Smooth muscle cell (in vitro differentiated cells): ENCODE results near the gene TNP2. TPM values are rescaled to one million over a fixed set of nuclear protein-coding genes. Genes with fewer than 3 reads are reported as not detected.

ENCODE experiments used
- DNase-seq: peaks from one replicate; lab custom pipeline; 2025; ENCODE audit not compliant: unreplicated experiment; lab: John Stamatoyannopoulos, UW
- H2AFZ ChIP-seq: fragments of 200-600 bp; sonication (generic); 2 replicates; pipeline ENCODE4 v1.6.0; 2016; ENCODE audit warnings: antibody characterized with exemption, low read depth, mild to moderate bottlenecking
- H3F3A ChIP-seq: fragments of 200-600 bp; sonication (generic); 2 replicates; pipeline ENCODE4 v1.6.0; 2017; ENCODE audit warnings: antibody characterized with exemption, low read depth
- H3K27ac ChIP-seq: fragments of 200-600 bp; sonication (generic); 2 replicates; pipeline ENCODE4 v1.5.1; 2016; ENCODE audit warnings: low read depth, mild to moderate bottlenecking
- H3K27me3 ChIP-seq: fragments of 200-600 bp; sonication (generic); 2 replicates; pipeline ENCODE4 v1.6.1; 2016; ENCODE audit warnings: low read depth, mild to moderate bottlenecking
- H3K36me3 ChIP-seq: fragments of 200-600 bp; sonication (generic); 2 replicates; pipeline ENCODE4 v1.5.1; 2016; ENCODE audit warnings: low read depth
- H3K4me1 ChIP-seq: fragments of 200-600 bp; sonication (generic); 2 replicates; pipeline ENCODE4 v1.5.1; 2016; ENCODE audit warnings: low read depth
- H3K4me2 ChIP-seq: fragments of 200-600 bp; sonication (generic); 2 replicates; pipeline ENCODE4 v1.6.0; 2016; ENCODE audit warnings: mild to moderate bottlenecking
- H3K4me3 ChIP-seq: fragments of 200-600 bp; sonication (generic); 2 replicates; pipeline ENCODE4 v1.5.1; 2016; ENCODE audit warnings: mild to moderate bottlenecking
- H3K79me2 ChIP-seq: fragments of 200-600 bp; sonication (generic); 2 replicates; pipeline ENCODE4 v1.6.0; 2016; ENCODE audit warnings: low read depth, mild to moderate bottlenecking
- H3K9ac ChIP-seq: fragments of 200-600 bp; sonication (generic); 2 replicates; pipeline ENCODE4 v1.6.0; 2016; ENCODE audit warnings: low read depth
- H3K9me3 ChIP-seq: fragments of 200-600 bp; sonication (generic); replicated peaks from 2 replicates; pipeline ENCODE4 v1.5.1; 2016; ENCODE audit warnings: low read depth
- H4K20me1 ChIP-seq: fragments of 200-600 bp; sonication (generic); 2 replicates; pipeline ENCODE4 v1.6.0; 2016; ENCODE audit warnings: low read depth
- WGBS: methylation state at CpG from one replicate; pipeline ENCODE4 v1.1.7; 2016; ENCODE audit warnings: low lambda C conversion rate; 5-methylcytosine and 5-hydroxymethylcytosine counted together
- polyA plus RNA-seq: library from polyadenylated mRNA; unstranded; fragments of >200 nt; fragmentation: Nextera tagmentation; extraction: Ambion mirVana; gene quantifications from 2 replicates; pipeline ENCODE4 v1.2.1, GENCODE V29; 2016
- total RNA-seq: library from RNA; depleted of rRNA; stranded (reverse); fragments of >200 nt; gene quantifications from 2 replicates; pipeline ENCODE4 v1.2.3, GENCODE V29; 2014
- TF ChIP-seq, protein P1 (sequence below): fragments of 200-600 bp; sonication (generic); IDR thresholded peaks from 2 replicates; pipeline ENCODE4 v1.5.1; 2017; ENCODE audit warnings: borderline replicate concordance, mild to moderate bottlenecking, antibody characterized with exemption; ENCODE audit not compliant: insufficient read depth, poor library complexity, severe bottlenecking

TNP2 gene
- total and polyA plus RNA-seq, 2 experiments from 2014 or later, result not detected

GRCh38 chr16:11263737-11264136 is 5.4 kb downstream of the TNP2 start:
- Histone ChIP-seq H3K27ac (no peak overlapping the region), H4K20me1 (no peaks in the 10 kb centered on the region), H3K9me3 (no peaks in the 10 kb centered on the region), H3K27me3 (no peaks in the 10 kb centered on the region), H3K79me2 (no peaks in the 10 kb centered on the region), H3F3A (no peaks in the 10 kb centered on the region), H2AFZ (no peak overlapping the region), H3K4me3 (no peak overlapping the region), H3K4me1 (no peaks in the 10 kb centered on the region), H3K4me2 (no peak overlapping the region), H3K36me3 (no peaks in the 10 kb centered on the region), H3K9ac (no peak overlapping the region)
- no peak for DNase-seq
- TF ChIP-seq, protein P1, sequence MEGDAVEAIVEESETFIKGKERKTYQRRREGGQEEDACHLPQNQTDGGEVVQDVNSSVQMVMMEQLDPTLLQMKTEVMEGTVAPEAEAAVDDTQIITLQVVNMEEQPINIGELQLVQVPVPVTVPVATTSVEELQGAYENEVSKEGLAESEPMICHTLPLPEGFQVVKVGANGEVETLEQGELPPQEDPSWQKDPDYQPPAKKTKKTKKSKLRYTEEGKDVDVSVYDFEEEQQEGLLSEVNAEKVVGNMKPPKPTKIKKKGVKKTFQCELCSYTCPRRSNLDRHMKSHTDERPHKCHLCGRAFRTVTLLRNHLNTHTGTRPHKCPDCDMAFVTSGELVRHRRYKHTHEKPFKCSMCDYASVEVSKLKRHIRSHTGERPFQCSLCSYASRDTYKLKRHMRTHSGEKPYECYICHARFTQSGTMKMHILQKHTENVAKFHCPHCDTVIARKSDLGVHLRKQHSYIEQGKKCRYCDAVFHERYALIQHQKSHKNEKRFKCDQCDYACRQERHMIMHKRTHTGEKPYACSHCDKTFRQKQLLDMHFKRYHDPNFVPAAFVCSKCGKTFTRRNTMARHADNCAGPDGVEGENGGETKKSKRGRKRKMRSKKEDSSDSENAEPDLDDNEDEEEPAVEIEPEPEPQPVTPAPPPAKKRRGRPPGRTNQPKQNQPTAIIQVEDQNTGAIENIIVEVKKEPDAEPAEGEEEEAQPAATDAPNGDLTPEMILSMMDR, result no peak
- whole genome bisulfite sequencing, result 80% methylated on average over 4 of the region's 4 CpGs

- H3K79me2 ChIP-seq, result no peaks in the 10 kb centered on the region
- no peaks in the 10 kb centered on the region for H4K20me1 ChIP-seq
- 94% methylated on average over 8 of the region's 8 CpGs for whole genome bisulfite sequencing
- no peak for DNase-seq
- H3K9me3 ChIP-seq, result no peaks in the 10 kb centered on the region
- H3K36me3 ChIP-seq, result no peaks in the 10 kb centered on the region
- H3K27me3 ChIP-seq, result no peaks in the 10 kb centered on the region
- TF ChIP-seq, protein P1, result no peak
- H3K4me2 ChIP-seq, result no peak overlapping the region
- H3K27ac ChIP-seq, result no peak overlapping the region
- H2AFZ ChIP-seq, result no peak overlapping the region
- H3K4me1 ChIP-seq, result no peaks in the 10 kb centered on the region
- no peaks in the 10 kb centered on the region for H3F3A ChIP-seq
- no peak overlapping the region for H3K4me3 ChIP-seq
- no peak overlapping the region for H3K9ac ChIP-seq
Measured at GRCh38 chr16:11262915-11263314, 6.2 kb downstream of the TNP2 start.

DNA sequence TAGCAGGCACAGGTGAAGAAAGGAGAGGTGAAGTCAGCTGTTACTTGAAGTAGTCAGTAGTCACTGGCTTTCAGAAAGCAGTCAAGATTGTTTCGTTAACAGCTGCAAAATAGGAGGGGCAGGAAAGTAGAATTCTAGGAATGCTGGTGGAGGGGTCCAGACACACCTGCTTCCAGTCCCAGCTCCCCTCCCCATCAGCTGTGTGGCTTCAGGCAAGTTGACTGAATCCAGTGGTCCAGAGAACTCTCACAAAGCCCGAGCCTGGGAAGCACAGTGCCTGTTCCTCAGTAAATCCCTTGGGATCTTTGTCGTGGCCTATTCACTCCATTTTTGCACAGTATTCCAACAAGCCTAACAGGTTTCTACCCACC is 8.5 kb downstream of the TNP2 start:
- Histone ChIP-seq H3K4me3 (no peak overlapping the region), H2AFZ (no peak overlapping the region), H3K4me1 (no peaks in the 10 kb centered on the region), H4K20me1 (no peaks in the 10 kb centered on the region), H3K9ac (no peak overlapping the region), H3K27ac (no peak overlapping the region), H3K36me3 (no peaks in the 10 kb centered on the region), H3K9me3 (no peaks in the 10 kb centered on the region), H3K27me3 (no peaks in the 10 kb centered on the region), H3K4me2 (no peak overlapping the region), H3F3A (no peaks in the 10 kb centered on the region), H3K79me2 (peaks cover under 1% of the 10 kb centered on the region)
- WGBS, result 49% methylated on average over 3 of the region's 3 CpGs
- no peak for DNase-seq
- TF ChIP-seq, protein P1, result no peak
